ENCODE data around the gene GLTP.

Gene GLTP

DNA sequence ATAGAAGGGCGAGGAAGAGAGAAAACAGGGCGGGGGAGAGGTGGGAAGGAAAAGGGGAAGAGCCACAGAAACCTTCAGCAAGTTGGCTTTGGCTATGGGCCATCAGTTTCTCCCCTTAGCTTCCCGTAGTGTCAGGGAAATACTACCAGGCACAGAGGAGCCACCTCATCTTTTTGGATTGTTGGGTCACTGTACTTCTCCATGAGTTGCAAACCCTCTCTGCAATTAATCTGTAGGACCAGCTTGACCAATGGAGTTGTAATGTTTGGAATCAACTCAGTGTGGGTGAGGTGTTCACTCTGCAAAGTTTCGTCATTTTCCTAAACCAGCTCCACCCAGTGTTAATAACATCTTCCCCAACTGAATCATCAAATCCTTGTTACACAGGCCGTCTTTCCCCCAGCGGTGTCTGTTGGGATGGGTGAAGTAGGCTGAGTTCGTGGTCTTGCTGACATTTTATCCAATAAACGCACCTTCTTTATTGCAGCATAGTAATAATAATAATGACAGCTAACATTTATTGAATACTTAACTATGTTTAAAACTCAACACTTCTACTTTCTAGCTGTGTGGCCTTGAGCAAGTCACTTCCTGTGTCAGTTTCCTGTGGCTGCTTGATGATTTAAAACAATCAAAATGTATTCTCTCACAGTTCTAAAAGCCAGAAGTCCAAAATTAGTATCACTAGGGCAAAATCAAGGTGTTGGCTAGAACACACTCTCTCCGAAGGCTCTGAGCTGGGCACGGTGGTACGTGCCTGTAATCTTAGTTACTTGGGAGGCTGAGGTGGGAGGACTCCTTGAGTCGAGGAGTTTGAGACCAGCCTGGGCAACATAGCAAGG lies 8.1 kb upstream of the GLTP start:
- no peaks in the 10 kb centered on the region for H3K36me3 ChIP-seq
- DNase-seq: peak in 1 of 2 donors; percentile 30
- H3K9me3 ChIP-seq: no peaks in the 10 kb centered on the region
- H3K27ac ChIP-seq: no peak overlapping the region
- H3K4me3 ChIP-seq: no peak overlapping the region
- intact Hi-C loops (cut with DNase I; ENCODE audit: low total_unique reads): no loop called here
- TF ChIP-seq, protein P1, sequence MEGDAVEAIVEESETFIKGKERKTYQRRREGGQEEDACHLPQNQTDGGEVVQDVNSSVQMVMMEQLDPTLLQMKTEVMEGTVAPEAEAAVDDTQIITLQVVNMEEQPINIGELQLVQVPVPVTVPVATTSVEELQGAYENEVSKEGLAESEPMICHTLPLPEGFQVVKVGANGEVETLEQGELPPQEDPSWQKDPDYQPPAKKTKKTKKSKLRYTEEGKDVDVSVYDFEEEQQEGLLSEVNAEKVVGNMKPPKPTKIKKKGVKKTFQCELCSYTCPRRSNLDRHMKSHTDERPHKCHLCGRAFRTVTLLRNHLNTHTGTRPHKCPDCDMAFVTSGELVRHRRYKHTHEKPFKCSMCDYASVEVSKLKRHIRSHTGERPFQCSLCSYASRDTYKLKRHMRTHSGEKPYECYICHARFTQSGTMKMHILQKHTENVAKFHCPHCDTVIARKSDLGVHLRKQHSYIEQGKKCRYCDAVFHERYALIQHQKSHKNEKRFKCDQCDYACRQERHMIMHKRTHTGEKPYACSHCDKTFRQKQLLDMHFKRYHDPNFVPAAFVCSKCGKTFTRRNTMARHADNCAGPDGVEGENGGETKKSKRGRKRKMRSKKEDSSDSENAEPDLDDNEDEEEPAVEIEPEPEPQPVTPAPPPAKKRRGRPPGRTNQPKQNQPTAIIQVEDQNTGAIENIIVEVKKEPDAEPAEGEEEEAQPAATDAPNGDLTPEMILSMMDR (IDR thresholded peaks at IDR 0.05): no peak
- H3K27me3 ChIP-seq: peaks cover 0 to 30% of the 10 kb centered on the region in 2 donors
- no peaks in the 10 kb centered on the region for H3K4me1 ChIP-seq

DNA sequence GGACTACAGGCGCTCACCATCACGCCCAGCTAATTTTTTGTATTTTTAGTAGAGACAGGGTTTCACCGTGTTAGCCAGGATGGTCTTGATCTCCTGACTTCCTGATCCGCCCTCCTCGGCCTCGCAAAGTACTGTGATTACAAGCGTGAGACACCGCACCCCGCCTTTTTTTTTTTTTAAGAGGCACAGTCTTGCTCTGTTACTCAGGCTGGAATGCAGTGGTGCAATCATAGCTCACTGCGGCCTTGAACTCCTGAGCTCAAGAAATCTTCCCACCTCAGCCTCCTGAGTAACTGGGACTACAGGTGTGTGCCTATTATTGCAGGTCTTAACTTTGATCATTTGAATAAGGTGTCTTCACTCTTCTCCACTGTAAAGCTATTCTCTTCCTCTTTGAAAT lies 5.3 kb upstream of the GLTP start:
- H3K9me3 ChIP-seq: no peaks in the 10 kb centered on the region

DNA sequence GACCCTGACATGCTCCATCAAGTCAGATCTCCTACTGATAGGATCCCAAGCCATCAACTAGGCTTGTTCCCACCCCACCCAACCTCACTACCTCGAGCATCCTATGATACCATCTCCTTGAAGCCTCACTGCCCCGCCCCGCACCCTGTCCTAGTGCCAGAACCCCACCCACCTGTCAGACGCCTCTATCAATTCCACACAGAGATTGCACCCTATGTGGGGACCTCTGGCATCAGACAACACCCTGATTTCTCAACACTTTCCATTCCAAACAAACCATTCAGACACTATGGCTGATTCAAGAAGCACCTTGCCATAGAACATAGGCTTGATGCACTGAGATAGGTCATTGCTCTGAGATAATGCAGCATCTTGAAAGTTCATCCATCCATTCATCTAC lies 3.1 kb upstream of the GLTP start:
- no peak for DNase-seq
- no peaks in the 10 kb centered on the region for H3K9me3 ChIP-seq
- no peak overlapping the region for H3K4me3 ChIP-seq
- no peaks in the 10 kb centered on the region for H3K36me3 ChIP-seq
- no peak overlapping the region for H3K27ac ChIP-seq
- intact Hi-C loops (cut with DNase I; ENCODE audit: low total_unique reads): loop anchor here (5.0 kb wide), 1 partner anchor 171 kb away; the partner anchor contains the start of gene FAM222A
- TF ChIP-seq, protein P1 (IDR thresholded peaks at IDR 0.05): no peak
- peaks cover 0 to 18% of the 10 kb centered on the region in 2 donors for H3K27me3 ChIP-seq
- peaks cover 0 to 22% (median 14%) of the 10 kb centered on the region in 4 donors for H3K4me1 ChIP-seq

More for the DNA sequence above, 5.3 kb upstream of the GLTP start:
- peaks cover 0 to 18% of the 10 kb centered on the region in 2 donors for H3K27me3 ChIP-seq
- H3K36me3 ChIP-seq: no peaks in the 10 kb centered on the region
- peaks cover 0 to 7% (median 2%) of the 10 kb centered on the region in 4 donors for H3K4me1 ChIP-seq
- TF ChIP-seq, protein P1 (IDR thresholded peaks at IDR 0.05): no peak
- intact Hi-C loops (cut with DNase I; ENCODE audit: low total_unique reads): no loop called here
- H3K4me3 ChIP-seq: no peak overlapping the region
- DNase-seq: no peak
- no peak overlapping the region for H3K27ac ChIP-seq

DNA sequence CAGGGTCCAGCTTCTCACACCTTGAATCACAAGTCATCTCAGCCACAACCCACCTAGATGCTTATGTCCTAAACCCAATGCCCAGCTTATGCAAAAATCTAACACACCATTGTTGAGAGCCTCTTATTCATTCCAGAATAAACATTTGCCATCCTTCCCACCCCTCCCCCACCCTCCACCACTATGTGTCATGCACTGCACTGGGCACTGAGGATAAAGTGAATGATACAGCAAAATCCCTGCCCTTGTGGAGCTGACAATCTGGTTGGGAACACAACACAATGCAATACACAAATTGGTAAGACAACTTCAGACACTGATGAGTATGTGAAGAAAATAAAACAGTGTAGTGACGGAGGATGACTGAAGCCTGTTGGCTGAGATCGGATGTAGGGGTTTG lies 1.4 kb upstream of the GLTP start:
- no peak overlapping the region for H3K4me3 ChIP-seq
- TF ChIP-seq, protein P1 (IDR thresholded peaks at IDR 0.05): no peak
- H3K27me3 ChIP-seq: peaks cover 0 to 7% of the 10 kb centered on the region in 2 donors
- no peak for DNase-seq
- no peak overlapping the region for H3K27ac ChIP-seq
- no peaks in the 10 kb centered on the region for H3K36me3 ChIP-seq
- H3K4me1 ChIP-seq: peaks cover 0 to 35% (median 20%) of the 10 kb centered on the region in 4 donors
- H3K9me3 ChIP-seq: no peaks in the 10 kb centered on the region
- intact Hi-C loops (cut with DNase I; ENCODE audit: low total_unique reads): loop anchor here (5.0 kb wide), 1 partner anchor 169 kb away; the partner anchor contains the start of gene FAM222A

DNA sequence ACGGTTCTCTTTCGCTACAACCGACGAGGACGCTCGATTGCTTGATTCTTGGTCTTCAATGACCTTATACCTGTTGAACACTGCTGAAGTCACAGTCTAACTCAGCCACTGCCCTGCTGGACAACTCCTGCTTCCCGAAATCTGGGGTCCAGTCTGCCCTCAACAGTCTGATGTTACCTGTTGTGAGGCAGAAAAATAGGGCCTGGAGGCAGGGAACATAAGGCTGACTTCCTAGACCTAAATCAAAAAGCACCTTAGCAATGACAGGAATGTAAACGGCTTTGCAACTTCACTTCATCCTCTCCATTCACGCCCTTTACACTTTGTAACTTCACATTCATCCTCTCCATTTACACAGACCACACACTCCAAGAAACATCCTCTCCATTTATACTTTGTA lies 597 bp upstream of the GLTP start:
- no peak for DNase-seq
- TF ChIP-seq, protein P1 (IDR thresholded peaks at IDR 0.05): no peak
- intact Hi-C loops (cut with DNase I; ENCODE audit: low total_unique reads): loop anchor here (5.0 kb wide), 1 partner anchor 169 kb away; the partner anchor contains the start of gene FAM222A
- no peaks in the 10 kb centered on the region for H3K36me3 ChIP-seq
- H3K4me3 ChIP-seq: peak overlapping the region; percentile 63 to 92
- H3K27me3 ChIP-seq: peaks cover 0 to 3% of the 10 kb centered on the region in 2 donors
- H3K9me3 ChIP-seq: no peaks in the 10 kb centered on the region
- H3K4me1 ChIP-seq: peaks cover 0 to 36% (median 20%) of the 10 kb centered on the region in 4 donors
- H3K27ac ChIP-seq: peak overlapping the region; percentile 31 to 58
